ENCODE results near the gene CCRL2.
"Not testable (repeated sequence)": the region's sequence is repeated elsewhere in the genome, so short reads cannot be mapped to it uniquely, and the experiment has no call there.

CCRL2 gene

GRCh38 chr3:46406443-46406787 is 644 bp upstream of the CCRL2 start:
- peak; percentile 22 for DNase-seq

- no peak for DNase-seq
Observed at GRCh38 chr3:46407970-46408369, 911 bp downstream of the CCRL2 start.

GRCh38 chr3:46408853-46409252 is 1.8 kb downstream of the CCRL2 start:
- DNase-seq: no peak

GRCh38 chr3:46409739-46410489 is 2.9 kb downstream of the CCRL2 start:
- no peak for DNase-seq

- DNase-seq: no peak
Observed at GRCh38 chr3:46410669-46411068, 3.6 kb downstream of the CCRL2 start.

- no peak for DNase-seq
Observed at GRCh38 chr3:46411271-46411670, 4.2 kb downstream of the CCRL2 start.

- no peak for DNase-seq
Observed at GRCh38 chr3:46412786-46413298, 5.8 kb downstream of the CCRL2 start.

GRCh38 chr3:46413951-46414350 is 6.9 kb downstream of the CCRL2 start:
- no peak for DNase-seq

GRCh38 chr3:46414739-46415138 is 7.7 kb downstream of the CCRL2 start:
- DNase-seq: no peak

GRCh38 chr3:46416125-46416810 is 9.2 kb downstream of the CCRL2 start:
- no peak for DNase-seq

- no peak for DNase-seq
Observed at GRCh38 chr3:46416811-46417510, 9.9 kb downstream of the CCRL2 start.

GRCh38 chr3:46417841-46418611 is 11.0 kb downstream of the CCRL2 start:
- no peak for DNase-seq

- no peak for DNase-seq
Observed at GRCh38 chr3:46419816-46420215, 12.8 kb downstream of the CCRL2 start.

- DNase-seq: no peak
Observed at GRCh38 chr3:46420931-46421330, 13.9 kb downstream of the CCRL2 start.

GRCh38 chr3:46422617-46423016 is 15.6 kb downstream of the CCRL2 start:
- no peak for DNase-seq

- no peak for DNase-seq
Observed at GRCh38 chr3:46423588-46423987, 16.5 kb downstream of the CCRL2 start.

GRCh38 chr3:46426476-46426875 is 19.4 kb downstream of the CCRL2 start:
- not testable (repeated sequence) for DNase-seq

GRCh38 chr3:46427404-46427803 is 20.3 kb downstream of the CCRL2 start:
- DNase-seq: not testable (repeated sequence)

- DNase-seq: no peak
Observed at GRCh38 chr3:46427916-46428833, 21.1 kb downstream of the CCRL2 start.

GRCh38 chr3:46429250-46429649 is 22.2 kb downstream of the CCRL2 start:
- DNase-seq: no peak

GRCh38 chr3:46429671-46430070 is 22.6 kb downstream of the CCRL2 start:
- DNase-seq: no peak

- DNase-seq: not testable (repeated sequence)
Observed at GRCh38 chr3:46430879-46431278, 23.8 kb downstream of the CCRL2 start.

Data from CD4-positive, alpha-beta T cell treated with Interleukin-21 for 1 hour (primary cell).